Measurements from ENCODE around the gene BORCS6. TPM values are rescaled to one million over a fixed set of nuclear protein-coding genes. Genes with fewer than 3 reads are reported as not detected.
A peak's percentile ranks its signal among the peaks of the same experiment; 100 is the strongest.
"Not testable (repeated sequence)": the region's sequence is repeated elsewhere in the genome, so short reads cannot be mapped to it uniquely, and the experiment has no call there.

The BORCS6 gene
- total and polyA plus RNA-seq, 2 experiments from 2014 or later, result 3.4 to 5.6 TPM

- Histone ChIP-seq H3K79me2 (ENCODE audit: insufficient read depth) (peaks cover 13% of the 10 kb centered on the region), H3K27me3 (replicated peaks; ENCODE audit: insufficient read depth) (no peaks in the 10 kb centered on the region), H3K4me1 (ENCODE audit: insufficient read depth) (peaks cover 14% of the 10 kb centered on the region; the same call in 1 of the 2 replicates), H3K9me2 (ENCODE audit: insufficient read depth) (no peaks in the 10 kb centered on the region), H3F3A (ENCODE audit: insufficient read depth) (peaks cover 20% of the 10 kb centered on the region), H2AFZ (peak overlapping the region; percentile 81), H3K36me3 (ENCODE audit: low read depth) (no peaks in the 10 kb centered on the region), H3K9me3 (ENCODE audit: low read depth) (no peaks in the 10 kb centered on the region), H3K9ac (peak overlapping the region; percentile 91), H3K4me3 (peak overlapping the region; percentile 68), H4K20me1 (ENCODE audit: insufficient read depth) (no peaks in the 10 kb centered on the region), H3K4me2 (ENCODE audit: unreplicated experiment) (peak overlapping the region; percentile 88), H3K27ac (peak overlapping the region; percentile 97)
- in situ Hi-C loops (cut with MboI), result no loop called here
- 11 to 13% methylated on average over 14 of the region's 14 CpGs for WGBS, 2 experiments (ENCODE audit: low coverage in 1 of 2, low lambda C conversion rate in 2 of 2, missing lambda C conversion rate in 2 of 2)
- TF ChIP-seq EZH2phosphoT487 (IDR thresholded peaks at IDR 0.05; ENCODE audit: insufficient read depth, low read depth) (no peak), EZH2 (IDR thresholded peaks at IDR 0.05; ENCODE audit: insufficient read depth, poor library complexity, severe bottlenecking) (no peak)
- peak; percentile 22 for DNase-seq
Observed at GRCh38 chr17:8173871-8174322, 16.1 kb downstream of the BORCS6 start.

DNA sequence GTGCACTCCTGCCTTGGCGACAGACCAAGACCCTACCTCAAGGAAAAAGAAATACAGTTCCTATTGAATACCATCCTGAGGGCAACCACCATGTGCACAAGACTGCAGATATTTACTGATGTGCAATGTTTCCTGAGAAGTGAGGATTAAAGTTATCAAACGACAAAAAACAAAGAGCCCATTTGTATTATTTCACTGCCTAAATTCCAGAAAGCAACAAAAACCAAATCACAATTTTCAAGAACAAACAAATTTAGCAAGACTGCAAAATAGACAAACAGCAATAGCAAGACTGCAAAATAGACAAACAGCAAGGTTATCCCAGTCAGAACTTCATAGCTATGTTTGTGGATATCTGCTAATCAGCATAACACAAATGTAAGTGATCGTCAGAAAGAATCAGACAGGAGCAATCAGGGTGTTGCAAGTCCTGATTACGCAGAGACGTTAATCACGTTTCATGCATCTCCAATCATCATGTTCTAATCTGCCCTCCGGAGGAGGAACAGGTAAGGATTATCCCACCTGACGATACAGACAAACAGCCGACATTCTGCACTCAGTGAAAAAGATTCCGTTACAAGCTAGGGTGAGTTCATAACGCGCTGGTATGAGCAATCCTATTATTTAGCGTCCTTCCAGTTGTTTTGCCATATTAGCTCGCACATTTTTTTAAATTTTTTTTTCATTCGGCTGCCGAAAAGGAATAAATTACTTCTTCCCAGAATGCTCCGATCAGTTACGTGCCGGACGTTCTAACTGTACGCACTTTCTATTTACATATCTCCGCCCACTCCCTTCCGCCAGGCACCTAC, 16.7 kb downstream of the BORCS6 start:
- Histone ChIP-seq H3K4me1 (ENCODE audit: insufficient read depth) (peaks cover 14% of the 10 kb centered on the region; the same call in 1 of the 2 replicates), H3K27ac (peak overlapping the region; percentile 97), H3K27me3 (replicated peaks; ENCODE audit: insufficient read depth) (no peaks in the 10 kb centered on the region), H3K9ac (peak overlapping the region; percentile 91), H3K4me3 (peak overlapping the region; percentile 68), H3K9me2 (ENCODE audit: insufficient read depth) (no peaks in the 10 kb centered on the region), H3K79me2 (ENCODE audit: insufficient read depth) (peaks cover 13% of the 10 kb centered on the region), H4K20me1 (ENCODE audit: insufficient read depth) (no peaks in the 10 kb centered on the region), H3K4me2 (ENCODE audit: unreplicated experiment) (peak overlapping the region; percentile 88), H3F3A (ENCODE audit: insufficient read depth) (peaks cover 20% of the 10 kb centered on the region), H3K9me3 (ENCODE audit: low read depth) (no peaks in the 10 kb centered on the region), H2AFZ (peak overlapping the region; percentile 81), H3K36me3 (ENCODE audit: low read depth) (no peaks in the 10 kb centered on the region)
- in situ Hi-C loops (cut with MboI), result no loop called here
- TF ChIP-seq EZH2phosphoT487 (IDR thresholded peaks at IDR 0.05; ENCODE audit: insufficient read depth, low read depth) (no peak), EZH2 (IDR thresholded peaks at IDR 0.05; ENCODE audit: insufficient read depth, poor library complexity, severe bottlenecking) (no peak)
- DNase-seq, result peak; percentile 96
- WGBS, 2 experiments (ENCODE audit: low coverage in 1 of 2, low lambda C conversion rate in 2 of 2, missing lambda C conversion rate in 2 of 2), result 0 to 1% methylated on average over 23 of the region's 23 CpGs

DNA sequence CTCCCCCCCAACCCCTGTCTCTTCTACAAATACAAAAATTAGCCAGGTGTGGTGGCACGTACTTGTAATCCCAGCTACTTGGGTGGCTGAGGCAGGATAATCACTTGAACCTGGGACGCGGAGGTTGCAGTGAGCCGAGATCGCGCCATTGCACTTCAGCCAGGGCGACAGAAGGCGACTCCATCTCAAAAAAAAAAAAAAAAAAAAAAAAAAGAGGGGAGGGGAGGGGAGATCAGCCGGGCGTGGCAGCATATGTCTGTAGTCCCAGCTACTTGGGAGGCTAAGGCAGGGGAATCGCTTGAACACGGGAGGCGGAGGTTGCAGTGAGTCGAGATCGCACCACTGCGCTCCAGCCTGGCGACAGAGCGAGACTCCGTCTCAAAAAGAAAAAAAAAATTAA, 19.8 kb downstream of the BORCS6 start:
- H3F3A ChIP-seq (ENCODE audit: insufficient read depth), result peaks cover 27% of the 10 kb centered on the region
- H3K9me3 ChIP-seq (ENCODE audit: low read depth); H3K4me2 ChIP-seq (ENCODE audit: unreplicated experiment); H3K4me1 ChIP-seq (ENCODE audit: insufficient read depth); H3K79me2 ChIP-seq (ENCODE audit: insufficient read depth); H4K20me1 ChIP-seq (ENCODE audit: insufficient read depth); H3K36me3 ChIP-seq (ENCODE audit: low read depth); H3K9me2 ChIP-seq (ENCODE audit: insufficient read depth); H3K27ac ChIP-seq; DNase-seq; H3K9ac ChIP-seq; in situ Hi-C loops (cut with MboI); H3K4me3 ChIP-seq; H2AFZ ChIP-seq; H3K27me3 ChIP-seq (replicated peaks; ENCODE audit: insufficient read depth): not testable (repeated sequence)
- WGBS, 2 experiments (ENCODE audit: low coverage in 1 of 2, low lambda C conversion rate in 2 of 2, missing lambda C conversion rate in 2 of 2), result 84 to 89% methylated on average over 10 to 19 of the region's 19 CpGs

GRCh38 chr17:8167526-8167925, 22.5 kb downstream of the BORCS6 start:
- Histone ChIP-seq H3K9ac (no peak overlapping the region), H3K36me3 (ENCODE audit: low read depth) (no peaks in the 10 kb centered on the region), H3K9me3 (ENCODE audit: low read depth) (no peaks in the 10 kb centered on the region), H3K4me1 (ENCODE audit: insufficient read depth) (peaks cover 25% of the 10 kb centered on the region), H3F3A (ENCODE audit: insufficient read depth) (peaks cover 30% of the 10 kb centered on the region), H3K4me2 (ENCODE audit: unreplicated experiment) (no peak overlapping the region), H3K27me3 (replicated peaks; ENCODE audit: insufficient read depth) (no peaks in the 10 kb centered on the region), H3K79me2 (ENCODE audit: insufficient read depth) (peaks cover under 1% of the 10 kb centered on the region), H3K4me3 (no peak overlapping the region), H4K20me1 (ENCODE audit: insufficient read depth) (no peaks in the 10 kb centered on the region), H3K27ac (no peak overlapping the region), H2AFZ (no peak overlapping the region), H3K9me2 (ENCODE audit: insufficient read depth) (no peaks in the 10 kb centered on the region)
- 57 to 75% methylated on average over 3 of the region's 3 CpGs for WGBS, 2 experiments (ENCODE audit: low coverage in 1 of 2, low lambda C conversion rate in 2 of 2, missing lambda C conversion rate in 2 of 2)
- no peak for DNase-seq
- TF ChIP-seq EZH2phosphoT487 (IDR thresholded peaks at IDR 0.05; ENCODE audit: insufficient read depth, low read depth) (no peak), EZH2 (IDR thresholded peaks at IDR 0.05; ENCODE audit: insufficient read depth, poor library complexity, severe bottlenecking) (no peak)
- in situ Hi-C loops (cut with MboI), result no loop called here
